PC-9 (cell line): Measurements from ENCODE around the gene TUBG1.

Source experiments
- EZH2 ChIP-seq: fragments of 200-600 bp; sonication (generic); IDR thresholded peaks from 2 replicates; pipeline ENCODE4 v1.8.0; 2017; ENCODE audit warnings: antibody characterized with exemption, low read depth
- TF ChIP-seq, protein P1 (sequence below): fragments of 200-600 bp; sonication (generic); conservative IDR thresholded peaks from 2 replicates; pipeline ENCODE4 v1.6.1; 2017; ENCODE audit warnings: mixed run types, antibody characterized with exemption, mild to moderate bottlenecking, moderate library complexity

DNA sequence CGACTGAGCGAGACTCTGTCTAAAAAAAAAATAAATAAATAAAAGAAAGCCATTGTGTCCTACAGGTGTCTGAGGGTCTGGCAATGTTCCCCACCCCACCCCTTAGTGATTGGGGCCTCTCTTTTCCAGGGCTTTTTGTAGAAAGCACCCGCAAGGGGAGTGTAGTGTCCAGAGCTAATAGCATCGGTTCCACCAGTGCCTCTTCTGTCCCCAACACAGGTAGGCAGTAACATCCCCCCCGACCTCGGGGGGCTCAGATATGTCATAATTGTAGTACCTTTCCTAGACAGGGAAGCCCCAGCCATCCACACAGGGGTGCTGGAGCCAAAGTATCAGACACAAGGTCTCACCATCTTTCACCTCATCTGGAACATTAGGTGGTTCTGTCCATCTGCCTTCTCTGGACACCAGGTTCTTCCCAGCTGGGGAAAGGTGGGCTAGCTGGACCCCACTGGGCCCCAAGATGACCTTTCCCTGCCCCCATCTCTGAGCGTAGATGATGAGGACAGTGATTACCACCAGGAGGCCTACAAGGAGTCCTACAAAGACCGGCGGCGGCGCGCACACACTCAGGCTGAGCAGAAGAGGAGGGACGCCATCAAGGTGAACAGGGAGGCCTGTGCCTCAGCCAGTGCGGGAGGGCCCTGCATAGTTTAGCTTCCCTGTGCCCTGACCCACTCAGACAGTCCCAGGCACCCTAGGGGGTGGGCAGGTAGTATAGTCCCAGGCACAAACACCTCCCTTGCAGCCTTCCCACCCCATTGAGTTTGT lies 41.0 kb upstream of the TUBG1 start:
- TF ChIP-seq, protein P1, sequence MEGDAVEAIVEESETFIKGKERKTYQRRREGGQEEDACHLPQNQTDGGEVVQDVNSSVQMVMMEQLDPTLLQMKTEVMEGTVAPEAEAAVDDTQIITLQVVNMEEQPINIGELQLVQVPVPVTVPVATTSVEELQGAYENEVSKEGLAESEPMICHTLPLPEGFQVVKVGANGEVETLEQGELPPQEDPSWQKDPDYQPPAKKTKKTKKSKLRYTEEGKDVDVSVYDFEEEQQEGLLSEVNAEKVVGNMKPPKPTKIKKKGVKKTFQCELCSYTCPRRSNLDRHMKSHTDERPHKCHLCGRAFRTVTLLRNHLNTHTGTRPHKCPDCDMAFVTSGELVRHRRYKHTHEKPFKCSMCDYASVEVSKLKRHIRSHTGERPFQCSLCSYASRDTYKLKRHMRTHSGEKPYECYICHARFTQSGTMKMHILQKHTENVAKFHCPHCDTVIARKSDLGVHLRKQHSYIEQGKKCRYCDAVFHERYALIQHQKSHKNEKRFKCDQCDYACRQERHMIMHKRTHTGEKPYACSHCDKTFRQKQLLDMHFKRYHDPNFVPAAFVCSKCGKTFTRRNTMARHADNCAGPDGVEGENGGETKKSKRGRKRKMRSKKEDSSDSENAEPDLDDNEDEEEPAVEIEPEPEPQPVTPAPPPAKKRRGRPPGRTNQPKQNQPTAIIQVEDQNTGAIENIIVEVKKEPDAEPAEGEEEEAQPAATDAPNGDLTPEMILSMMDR, result no peak
- no peak for TF ChIP-seq EZH2
